Trophoblast cell (in vitro differentiated cells and primary cell): ENCODE measurements around the gene NRXN3.

Source experiments
- DNase-seq, 2 donors: peaks; one replicate each; pipeline ENCODE4 v3.0.0-alpha.2; 2016
- H2AFZ ChIP-seq: 2 replicates; pipeline ENCODE4 v1.6.1; 2013; ENCODE audit warnings: low read length, moderate library complexity, mild to moderate bottlenecking; ENCODE audit not compliant: insufficient read depth, poor library complexity
- H2AK5ac ChIP-seq: 2 replicates; pipeline ENCODE4 v1.6.1; 2013; ENCODE audit warnings: mild to moderate bottlenecking, low read length
- H2BK120ac ChIP-seq: 2 replicates; pipeline ENCODE4 v1.6.1; 2013; ENCODE audit warnings: low read length, mild to moderate bottlenecking, moderate library complexity; ENCODE audit not compliant: insufficient read depth, poor library complexity
- H2BK12ac ChIP-seq: 2 replicates; pipeline ENCODE4 v1.6.1; 2013; ENCODE audit warnings: mild to moderate bottlenecking, low read length, moderate library complexity
- H2BK5ac ChIP-seq: 2 replicates; pipeline ENCODE4 v1.6.1; 2013; ENCODE audit warnings: low read length, low read depth, moderate library complexity, mild to moderate bottlenecking; ENCODE audit not compliant: poor library complexity
- H3K14ac ChIP-seq: 2 replicates; pipeline ENCODE4 v1.6.1; 2013; ENCODE audit warnings: mild to moderate bottlenecking, low read length
- H3K18ac ChIP-seq: 2 replicates; pipeline ENCODE4 v1.6.1; 2013; ENCODE audit warnings: mild to moderate bottlenecking, low read length
- H3K23ac ChIP-seq: 2 replicates; pipeline ENCODE4 v1.6.1; 2013; ENCODE audit warnings: low read length
- H3K27ac ChIP-seq: 2 replicates; pipeline ENCODE4 v1.5.1; 2013; ENCODE audit warnings: low read depth, mild to moderate bottlenecking, inconsistent platforms, low read length, moderate library complexity
- H3K27me3 ChIP-seq: 2 replicates; pipeline ENCODE4 v1.6.1; 2013; ENCODE audit warnings: inconsistent platforms, mild to moderate bottlenecking, low read length, moderate library complexity; ENCODE audit not compliant: insufficient read depth
- H3K36me3 ChIP-seq, 2 experiments: 1 replicate in 1 of 2; 2 replicates in 1 of 2; pipeline ENCODE4 v1.6.1; 2013; ENCODE audit warnings: low read length in 2 of 2, mild to moderate bottlenecking in 2 of 2, moderate library complexity in 1 of 2; ENCODE audit not compliant: insufficient read depth in 2 of 2, control insufficient read depth in 1 of 2
- H3K4ac ChIP-seq: 2 replicates; pipeline ENCODE4 v1.6.1; 2013; ENCODE audit warnings: low read depth, mild to moderate bottlenecking, low read length, moderate library complexity
- H3K4me1 ChIP-seq, 2 experiments: 1 replicate in 1 of 2; 2 replicates in 1 of 2; pipeline ENCODE4 v1.6.1; 2013; ENCODE audit warnings: low read length in 2 of 2, mild to moderate bottlenecking in 2 of 2, moderate library complexity in 1 of 2; ENCODE audit not compliant: insufficient read depth in 2 of 2, control insufficient read depth in 1 of 2
- H3K4me2 ChIP-seq: 2 replicates; pipeline ENCODE4 v1.6.1; 2013; ENCODE audit warnings: inconsistent platforms, mild to moderate bottlenecking, low read length, moderate library complexity
- H3K4me3 ChIP-seq: 2 replicates; pipeline ENCODE4 v1.5.1; 2013; ENCODE audit warnings: mild to moderate bottlenecking, low read depth, low read length, inconsistent platforms
- H3K79me1 ChIP-seq: one replicate; pipeline ENCODE4 v1.6.1; 2013; ENCODE audit warnings: low read length
- H3K79me2 ChIP-seq: 2 replicates; pipeline ENCODE4 v1.6.1; 2013; ENCODE audit warnings: low read length, mild to moderate bottlenecking; ENCODE audit not compliant: control insufficient read depth, insufficient read depth, poor library complexity
- H3K9ac ChIP-seq: 2 replicates; pipeline ENCODE4 v1.6.1; 2013; ENCODE audit warnings: mild to moderate bottlenecking, low read length
- H3K9me3 ChIP-seq: 2 replicates; pipeline ENCODE4 v1.6.1; 2013; ENCODE audit warnings: low read depth, mild to moderate bottlenecking, control low read depth, inconsistent platforms, low read length; ENCODE audit not compliant: insufficient read depth
- H4K12ac ChIP-seq: 2 replicates; pipeline ENCODE4 v1.6.1; 2013; ENCODE audit warnings: low read depth, mild to moderate bottlenecking, low read length, moderate library complexity
- H4K8ac ChIP-seq: 2 replicates; pipeline ENCODE4 v1.6.1; 2013; ENCODE audit warnings: low read depth, mild to moderate bottlenecking, low read length, moderate library complexity
- H4K91ac ChIP-seq: one replicate; pipeline ENCODE4 v1.6.1; 2013; ENCODE audit warnings: low read depth, mild to moderate bottlenecking, low read length, moderate library complexity
- WGBS: extraction: QIAGEN DNeasy Blood & Tissue Kit; methylation state at CpG from one replicate; pipeline ENCODE4 v1.1.7; 2013; ENCODE audit warnings: missing lambda C conversion rate; ENCODE audit not compliant: insufficient read length, insufficient coverage; ENCODE audit errors: extremely low coverage; 5-methylcytosine and 5-hydroxymethylcytosine counted together

The NRXN3 gene

GRCh38 chr14:79576424-79576823 lies 1406.3 kb downstream of the NRXN3 start:
- Histone ChIP-seq H4K8ac (no peak overlapping the region), H2AK5ac (no peak overlapping the region), H2BK12ac (no peak overlapping the region), H4K12ac (no peak overlapping the region), H3K18ac (no peak overlapping the region), H3K4ac (no peak overlapping the region), H3K4me1 (peaks cover 3% of the 10 kb centered on the region in 2 experiments), H3K4me3 (no peak overlapping the region), H3K79me2 (no peaks in the 10 kb centered on the region), H3K36me3 (no peaks in the 10 kb centered on the region), H3K9me3 (no peaks in the 10 kb centered on the region), H2BK5ac (no peak overlapping the region), H2BK120ac (no peak overlapping the region), H3K4me2 (no peak overlapping the region), H2AFZ (no peak overlapping the region), H3K23ac (no peak overlapping the region), H3K27ac (no peak overlapping the region), H3K27me3 (no peaks in the 10 kb centered on the region), H3K14ac (no peak overlapping the region), H4K91ac (no peak overlapping the region), H3K9ac (no peak overlapping the region), H3K79me1 (no peaks in the 10 kb centered on the region)
- DNase-seq = no peak
- no CpG with 5 or more reads among the region's 4 CpGs for WGBS

DNA sequence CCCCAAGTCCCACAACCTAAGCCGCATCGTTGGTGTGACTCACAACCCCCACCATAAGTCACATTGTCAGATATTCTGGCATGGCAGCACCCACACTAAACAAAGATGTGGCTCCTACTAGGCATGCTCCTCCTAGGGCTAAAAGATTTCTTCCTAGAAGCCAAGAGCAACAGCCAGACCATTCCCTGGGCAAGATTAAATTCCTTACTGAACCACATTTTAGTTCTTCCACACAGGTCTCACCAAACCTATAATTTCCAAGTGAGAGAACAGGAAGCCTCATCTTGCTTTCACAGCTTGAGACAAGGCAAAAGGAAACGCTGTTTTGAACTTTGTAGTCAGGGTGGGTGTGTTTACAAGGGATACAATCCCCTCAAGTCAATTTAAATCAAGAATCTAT lies 1408.3 kb downstream of the NRXN3 start:
- Histone ChIP-seq H3K4me1 (peaks cover 3% of the 10 kb centered on the region in 2 experiments), H4K12ac (no peak overlapping the region), H3K18ac (no peak overlapping the region), H3K9me3 (no peaks in the 10 kb centered on the region), H3K27ac (no peak overlapping the region), H4K91ac (no peak overlapping the region), H2BK120ac (no peak overlapping the region), H3K36me3 (no peaks in the 10 kb centered on the region), H2BK12ac (no peak overlapping the region), H3K9ac (no peak overlapping the region), H3K27me3 (no peaks in the 10 kb centered on the region), H3K14ac (no peak overlapping the region), H3K79me1 (no peaks in the 10 kb centered on the region), H4K8ac (no peak overlapping the region), H3K79me2 (no peaks in the 10 kb centered on the region), H3K23ac (no peak overlapping the region), H2AFZ (no peak overlapping the region), H2BK5ac (no peak overlapping the region), H3K4me3 (no peak overlapping the region), H3K4me2 (no peak overlapping the region), H3K4ac (no peak overlapping the region), H2AK5ac (no peak overlapping the region)
- DNase-seq = no peak
- no CpG with 5 or more reads among the region's 3 CpGs for WGBS

DNA sequence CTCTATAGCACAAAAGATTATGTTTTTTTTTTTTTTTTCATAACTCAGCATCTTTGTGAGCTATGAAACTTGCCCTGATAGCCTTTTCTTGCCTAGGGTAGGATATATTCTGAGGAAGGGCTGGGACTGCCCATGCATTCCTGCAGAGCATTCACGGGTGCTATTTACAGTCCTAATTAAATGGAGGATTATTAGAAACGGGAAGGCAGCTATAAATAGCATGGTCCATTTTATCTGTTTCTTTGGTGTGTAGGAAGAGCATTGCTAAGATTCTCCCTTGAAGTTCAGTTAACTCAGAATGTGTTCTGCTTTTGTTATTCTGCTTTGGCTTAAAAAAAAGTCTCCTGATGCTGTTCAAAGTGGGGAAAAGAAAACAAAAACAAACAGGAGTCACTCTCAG lies 1410.2 kb downstream of the NRXN3 start:
- H3K27me3 ChIP-seq = no peaks in the 10 kb centered on the region
- H2AFZ ChIP-seq = no peak overlapping the region
- H4K91ac ChIP-seq = no peak overlapping the region
- no peak overlapping the region for H2BK120ac ChIP-seq
- no peak overlapping the region for H4K12ac ChIP-seq
- no peak overlapping the region for H2BK5ac ChIP-seq
- no peak overlapping the region for H3K4me3 ChIP-seq
- H4K8ac ChIP-seq = no peak overlapping the region
- no peak for DNase-seq
- no peak overlapping the region for H3K18ac ChIP-seq
- H3K79me1 ChIP-seq = no peaks in the 10 kb centered on the region
- no peak overlapping the region for H2AK5ac ChIP-seq
- no peak overlapping the region for H3K14ac ChIP-seq
- H3K27ac ChIP-seq = no peak overlapping the region
- no peak overlapping the region for H2BK12ac ChIP-seq
- H3K4ac ChIP-seq = no peak overlapping the region
- H3K4me2 ChIP-seq = no peak overlapping the region
- H3K36me3 ChIP-seq = no peaks in the 10 kb centered on the region
- H3K79me2 ChIP-seq = no peaks in the 10 kb centered on the region
- no peak overlapping the region for H3K9ac ChIP-seq
- no peak overlapping the region for H3K23ac ChIP-seq
- H3K9me3 ChIP-seq = no peaks in the 10 kb centered on the region
- peaks cover 3% of the 10 kb centered on the region in 2 experiments for H3K4me1 ChIP-seq
- no CpG with 5 or more reads among the region's 2 CpGs for WGBS

DNA sequence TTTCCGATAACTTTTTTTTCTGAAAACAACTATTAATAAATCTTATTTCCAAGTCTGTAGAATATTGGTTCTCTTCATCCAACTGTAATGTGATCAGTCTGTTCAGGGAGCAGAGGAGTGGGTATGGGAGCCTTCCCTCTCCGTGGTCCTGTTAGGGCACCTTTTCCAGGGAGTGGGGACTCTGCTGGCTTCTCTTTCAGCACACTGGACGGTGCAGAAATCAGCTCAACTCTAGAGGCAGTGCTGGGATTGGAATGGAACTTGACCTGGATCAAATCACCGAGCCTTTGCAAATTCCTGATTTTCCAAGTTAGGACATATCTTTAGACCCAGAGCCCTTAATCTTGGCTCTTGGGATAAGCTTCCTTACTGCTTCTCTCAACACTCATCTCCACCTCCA lies 1410.7 kb downstream of the NRXN3 start:
- Histone ChIP-seq H3K4ac (no peak overlapping the region), H2AFZ (no peak overlapping the region), H2AK5ac (no peak overlapping the region), H3K9ac (no peak overlapping the region), H3K27me3 (no peaks in the 10 kb centered on the region), H4K8ac (no peak overlapping the region), H3K23ac (no peak overlapping the region), H3K36me3 (no peaks in the 10 kb centered on the region), H3K79me2 (no peaks in the 10 kb centered on the region), H3K18ac (no peak overlapping the region), H3K79me1 (no peaks in the 10 kb centered on the region), H3K14ac (no peak overlapping the region), H2BK5ac (no peak overlapping the region), H3K4me3 (no peak overlapping the region), H2BK12ac (no peak overlapping the region), H3K9me3 (no peaks in the 10 kb centered on the region), H3K27ac (no peak overlapping the region), H3K4me2 (no peak overlapping the region), H3K4me1 (peaks cover 3 to 5% of the 10 kb centered on the region in 2 experiments), H2BK120ac (no peak overlapping the region), H4K12ac (no peak overlapping the region), H4K91ac (no peak overlapping the region)
- DNase-seq = no peak
- no CpG with 5 or more reads among the region's 4 CpGs for WGBS
